HG02981 (cell line): ENCODE data around the gene FBN3.
"Not testable (repeated sequence)": the region's sequence is repeated elsewhere in the genome, so short reads cannot be mapped to it uniquely, and the experiment has no call there.

Source experiments
- ATAC-seq: cut with Tn5 transposase; IDR thresholded peaks from one replicate; pipeline ENCODE4 v1.9.1; 2021; ENCODE audit warnings: mild to moderate bottlenecking, moderate library complexity; ENCODE audit not compliant: unreplicated experiment

Gene FBN3

DNA sequence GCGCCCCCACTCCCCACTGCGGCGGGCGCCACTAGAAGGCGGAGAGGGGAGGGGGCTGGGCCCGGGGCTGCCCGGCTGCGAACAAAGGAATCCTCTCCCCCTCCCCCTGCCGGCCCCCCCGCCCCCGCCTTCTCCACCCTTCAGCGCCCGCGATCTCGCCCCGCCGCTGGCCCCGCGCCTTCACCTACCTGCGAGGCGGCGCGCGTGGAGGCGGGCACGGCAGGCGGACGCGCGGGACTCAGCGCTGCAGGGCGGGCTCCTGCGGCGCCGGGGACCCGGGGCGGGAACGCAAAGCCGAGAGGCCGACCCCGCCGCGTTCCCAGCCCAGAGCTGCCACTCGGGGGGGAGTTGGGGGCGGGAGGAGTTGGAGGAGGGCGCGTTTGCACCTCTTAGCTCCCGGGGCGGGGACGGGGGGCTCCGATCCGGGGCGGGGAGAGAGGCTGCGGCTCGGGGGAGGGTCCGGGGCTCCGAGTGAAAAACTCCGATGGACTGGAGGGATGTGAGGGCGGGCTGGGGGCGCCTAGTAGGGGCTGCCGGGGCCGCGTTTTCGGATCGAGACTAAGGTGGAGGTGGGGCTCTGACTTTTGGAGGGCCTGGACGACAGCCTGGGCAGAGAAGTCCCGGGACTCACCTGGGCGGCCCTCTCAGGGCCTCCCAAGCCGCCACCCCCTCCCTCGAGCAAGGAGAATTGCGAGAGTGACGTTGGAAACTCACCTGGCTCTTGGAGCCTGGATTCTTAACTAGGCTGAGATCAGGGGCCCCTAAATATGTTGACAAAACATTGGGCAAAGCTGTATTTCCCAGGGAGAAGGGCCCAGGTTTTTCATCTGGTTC lies at the start of gene FBN3:
TSS of gene FBN3 (minus strand) at position 332 of the 834 bp plus-strand sequence. CDS start 2,112 bp downstream, outside the sequence.
- no peak for ATAC-seq

- ATAC-seq, result no peak
Observed at GRCh38 chr19:8196271-8196927, 47.0 kb upstream of the FBN3 start.

GRCh38 chr19:8194528-8195267 lies 45.3 kb upstream of the FBN3 start:
- no peak for ATAC-seq

DNA sequence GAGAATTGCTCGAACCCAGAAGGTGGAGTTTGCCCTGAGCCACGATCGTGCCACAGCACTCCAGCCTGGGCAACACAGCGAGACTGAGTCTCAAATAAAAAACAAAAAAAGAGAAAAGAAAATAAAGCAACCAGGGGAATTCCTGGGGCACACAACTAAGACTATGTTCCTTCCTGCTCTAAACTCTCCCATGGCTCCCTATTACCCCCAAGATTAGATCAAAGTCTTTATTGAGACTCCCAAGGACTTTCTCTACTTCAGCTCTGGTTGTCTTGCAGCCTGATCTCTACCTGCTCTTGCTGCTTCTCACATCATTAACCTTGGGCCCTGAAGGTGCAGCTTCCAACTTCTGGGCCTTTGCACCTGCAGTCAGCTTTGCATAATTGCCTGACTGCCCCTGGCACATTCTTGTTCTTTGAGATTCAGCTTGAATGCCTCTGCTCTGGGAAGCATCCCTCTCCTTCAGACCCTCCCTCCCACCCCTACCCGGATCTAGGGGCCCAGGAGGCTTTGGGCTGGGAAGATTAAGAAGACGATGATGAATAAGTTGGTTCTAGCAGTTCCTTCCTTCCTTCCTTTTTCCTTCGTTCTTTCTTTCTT lies 42.9 kb upstream of the FBN3 start:
- ATAC-seq, result no peak

DNA sequence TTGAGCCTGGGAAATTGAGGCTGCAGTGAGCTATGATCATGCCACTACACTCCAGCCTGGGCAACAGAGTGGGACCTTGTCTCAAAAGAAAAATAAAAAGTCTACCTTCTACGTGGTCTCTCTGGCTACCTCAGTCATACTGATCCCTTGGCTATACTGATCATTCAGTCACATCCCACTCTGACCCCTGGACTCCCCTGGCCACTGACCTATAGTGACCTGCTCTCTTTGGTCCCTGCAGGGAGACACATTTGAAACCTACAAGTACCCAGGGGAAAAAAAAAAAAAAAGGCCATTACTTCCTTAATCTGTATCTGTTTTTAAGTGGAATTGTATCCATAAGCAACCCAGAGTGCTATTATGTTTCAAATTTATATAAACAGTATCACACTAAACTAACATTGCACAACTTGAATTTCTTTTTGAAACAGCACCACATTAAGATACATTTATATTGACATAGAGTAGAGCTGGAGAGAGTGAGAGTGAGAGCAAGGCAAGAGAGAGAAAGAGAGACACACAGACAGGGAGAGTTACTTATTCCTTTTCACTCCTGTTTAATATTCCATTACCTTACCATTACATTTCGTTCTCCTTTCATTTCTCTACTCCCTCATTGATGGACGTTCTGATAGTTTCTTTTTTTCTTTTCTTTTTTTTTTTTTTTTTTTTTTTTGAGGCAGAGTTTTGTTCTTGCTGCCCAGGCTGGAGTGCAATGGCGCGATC lies 36.1 kb upstream of the FBN3 start:
- ATAC-seq, result no peak

- no peak for ATAC-seq
Observed at GRCh38 chr19:8184274-8184673, 34.9 kb upstream of the FBN3 start.

GRCh38 chr19:8180018-8180417 lies 30.6 kb upstream of the FBN3 start:
- no peak for ATAC-seq

- no peak for ATAC-seq
Observed at GRCh38 chr19:8174706-8175105, 25.3 kb upstream of the FBN3 start.

GRCh38 chr19:8168537-8168936 lies 19.1 kb upstream of the FBN3 start:
- ATAC-seq, result no peak

GRCh38 chr19:8167985-8168384 lies 18.6 kb upstream of the FBN3 start:
- ATAC-seq, result no peak

DNA sequence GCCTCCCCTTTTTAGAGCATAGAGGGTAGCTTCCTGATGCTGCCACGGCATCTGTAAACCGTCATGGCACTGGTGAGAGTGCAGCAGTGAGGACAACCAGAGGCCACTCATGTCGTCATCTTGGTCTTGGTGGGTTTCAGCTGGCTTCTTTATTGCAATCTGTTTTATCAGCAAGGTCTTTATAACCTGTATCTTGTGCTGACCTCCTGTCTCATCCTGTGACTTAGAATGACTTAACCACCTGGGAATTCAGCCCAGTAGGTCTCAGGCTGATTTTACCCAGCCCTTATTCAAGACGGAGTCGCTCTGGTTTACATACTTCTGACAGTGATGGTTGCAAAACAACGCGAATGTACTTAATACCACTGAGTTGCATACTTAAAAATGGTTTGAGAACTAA lies 14.4 kb upstream of the FBN3 start:
- no peak for ATAC-seq

DNA sequence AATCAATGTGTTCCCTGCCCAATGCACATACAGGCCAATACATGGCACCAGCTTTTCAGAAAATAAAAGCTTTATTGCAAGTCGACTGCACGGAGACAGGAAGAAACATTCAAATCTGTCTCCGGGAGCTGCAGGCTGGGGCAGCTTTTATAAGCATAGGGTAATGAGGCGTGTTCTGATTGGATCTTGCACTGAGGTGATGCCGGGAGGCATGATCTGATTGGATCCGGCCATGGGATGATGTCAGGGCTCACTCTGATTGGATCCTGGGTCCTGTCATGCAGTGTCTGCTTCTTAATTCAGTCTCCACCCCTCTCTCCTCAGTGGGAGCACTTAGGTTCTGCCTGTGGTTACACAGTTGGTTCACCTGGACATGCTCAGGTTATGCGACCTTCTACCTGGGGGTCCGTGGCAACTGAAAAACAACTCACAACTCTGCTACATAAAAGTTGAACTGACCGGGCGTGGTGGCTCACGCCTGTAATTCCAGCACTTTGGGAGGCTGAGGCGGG lies 11.8 kb upstream of the FBN3 start:
- no peak for ATAC-seq

DNA sequence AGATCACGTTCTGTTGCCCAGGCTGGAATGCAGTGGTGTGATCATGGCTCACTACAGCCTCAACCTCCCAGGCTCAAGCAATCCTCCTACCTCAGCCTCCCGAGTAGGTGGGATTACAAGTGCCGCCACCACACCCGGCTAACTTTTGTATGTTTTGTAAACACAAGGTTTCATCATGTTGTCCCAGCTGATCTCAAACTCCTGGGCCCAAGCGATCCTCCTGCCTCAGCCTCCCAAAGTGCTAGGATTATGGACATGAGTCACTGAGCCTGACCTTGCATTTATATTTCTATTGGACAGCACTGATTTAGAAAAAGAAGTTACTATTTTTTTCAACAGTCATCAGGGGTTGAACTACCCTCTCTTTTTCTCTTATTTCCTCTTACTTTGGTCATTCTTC lies 9.9 kb upstream of the FBN3 start:
- ATAC-seq, result not testable (repeated sequence)

- no peak for ATAC-seq
Observed at GRCh38 chr19:8158411-8159074, 9.2 kb upstream of the FBN3 start.

GRCh38 chr19:8155318-8155717 lies 5.9 kb upstream of the FBN3 start:
- ATAC-seq, result no peak

DNA sequence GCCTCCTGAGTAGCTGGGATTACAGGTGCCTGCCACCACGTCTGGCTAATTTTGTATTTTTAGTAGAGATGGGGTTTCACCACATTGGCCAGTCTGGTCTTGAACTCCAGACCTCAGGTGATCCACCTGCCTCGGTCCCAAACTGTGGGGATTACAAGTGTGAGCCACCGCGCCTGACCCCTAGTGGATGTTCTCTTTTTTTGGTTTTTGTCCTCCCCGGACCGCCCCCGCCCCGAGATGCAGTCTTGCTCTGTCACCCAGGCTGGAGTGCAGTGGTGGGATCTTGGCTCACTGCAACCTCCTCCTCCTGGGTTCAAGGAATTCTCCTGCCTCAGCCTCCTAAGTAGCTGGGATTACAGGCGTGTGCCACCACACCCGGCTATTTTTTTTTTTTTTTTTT lies 4.6 kb upstream of the FBN3 start:
- ATAC-seq, result not testable (repeated sequence)

GRCh38 chr19:8151767-8152035 lies 2.3 kb upstream of the FBN3 start:
- no peak for ATAC-seq

GRCh38 chr19:8150998-8151766 lies 1.8 kb upstream of the FBN3 start:
- no peak for ATAC-seq

GRCh38 chr19:8150178-8150865 lies 930 bp upstream of the FBN3 start:
- ATAC-seq, result no peak
